Measurements from ENCODE around the gene FICD. TPM values are rescaled to one million over a fixed set of nuclear protein-coding genes. Genes with fewer than 3 reads are reported as not detected.

FICD gene
- total and polyA plus RNA-seq, 2 of the 13 experiments (the other 11 are each of a cell fraction or from before 2014, with no cell fraction given): 0.99 to 3.0 TPM

- Histone ChIP-seq H2AFZ (ENCODE audit: low read length) (no peak overlapping the region), H3K36me3 (replicated peaks in 1 of 2; ENCODE audit: control insufficient read depth in 1 of 2, insufficient read depth in 2 of 2, low read length in 2 of 2) (no peaks in the 10 kb centered on the region), H3K4me2 (ENCODE audit: low read depth, low read length) (no peak overlapping the region), H3K27me3 (ENCODE audit: control insufficient read depth in 1 of 2, insufficient read depth in 2 of 2, low read length in 2 of 2) (0 out of 5 replicates have a peak, but pooled peaks cover 1 to 6% of the 10 kb centered on the region in 2 experiments), H3K9me3 (ENCODE audit: low read length) (no peaks in the 10 kb centered on the region), H3K4me1 (ENCODE audit: insufficient read depth, low read length) (no peaks in the 10 kb centered on the region), H3K9ac (ENCODE audit: insufficient read depth, low read depth, low read length) (no peak overlapping the region), H3K27ac (ENCODE audit: extremely low read length, insufficient read depth, low read length) (no peak overlapping the region), H3K79me2 (ENCODE audit: insufficient read depth, low read length) (no peaks in the 10 kb centered on the region), H4K20me1 (ENCODE audit: insufficient read depth, low read length) (no peaks in the 10 kb centered on the region), H3K4me3 (replicated peaks in 1 of 3; ENCODE audit: insufficient read depth in 1 of 3, low read depth in 2 of 3, low read length in 3 of 3) (no peak overlapping the region)
- FAIRE-seq (no peak), DNase-seq (ENCODE audit: low spot score) (no peak), ATAC-seq (no peak)
- intact Hi-C loops (cut with micrococcal nuclease; ENCODE audit: unreplicated experiment): no loop called here
- CTCF ChIA-PET (ENCODE audit: low intra/inter-chr PET ratio, low total read pairs): no interaction called here
- BruUV-seq (replicated peaks): no TSS peak
- 29% methylated on average over 6 of the region's 6 CpGs for WGBS (ENCODE audit: low lambda C conversion rate)
- POLR2A ChIA-PET: no interaction called here
- TF ChIP-seq KLF16 (CRISPR knock-in tag; IDR thresholded peaks at IDR 0.05): no peak
- in situ Hi-C loops (cut with HindIII; ENCODE audit: extremely low pct_ligation_motif_present, low pct_unique_long_range_greater_than_20kb): no loop called here
These were observed 37.2 kb upstream of the FICD start for GRCh38 chr12:108477881-108478259.

GRCh38 chr12:108478611-108479206, 36.4 kb upstream of the FICD start:
- Histone ChIP-seq H3K79me2 (ENCODE audit: insufficient read depth, low read length) (no peaks in the 10 kb centered on the region), H4K20me1 (ENCODE audit: insufficient read depth, low read length) (no peaks in the 10 kb centered on the region), H3K4me3 (replicated peaks in 1 of 3; ENCODE audit: insufficient read depth in 1 of 3, low read depth in 2 of 3, low read length in 3 of 3) (no peak overlapping the region), H3K36me3 (replicated peaks in 1 of 2; ENCODE audit: control insufficient read depth in 1 of 2, insufficient read depth in 2 of 2, low read length in 2 of 2) (no peaks in the 10 kb centered on the region), H3K4me1 (ENCODE audit: insufficient read depth, low read length) (no peaks in the 10 kb centered on the region), H2AFZ (ENCODE audit: low read length) (no peak overlapping the region), H3K4me2 (ENCODE audit: low read depth, low read length) (no peak overlapping the region), H3K9ac (ENCODE audit: insufficient read depth, low read depth, low read length) (no peak overlapping the region), H3K27me3 (ENCODE audit: control insufficient read depth in 1 of 2, insufficient read depth in 2 of 2, low read length in 2 of 2) (0 out of 5 replicates have a peak, but pooled peaks cover 1 to 10% of the 10 kb centered on the region in 2 experiments), H3K9me3 (ENCODE audit: low read length) (no peaks in the 10 kb centered on the region), H3K27ac (ENCODE audit: extremely low read length, insufficient read depth, low read length) (no peak overlapping the region)
- BruUV-seq (replicated peaks): no TSS peak
- in situ Hi-C loops (cut with HindIII; ENCODE audit: extremely low pct_ligation_motif_present, low pct_unique_long_range_greater_than_20kb) (no loop called here), intact Hi-C loops (cut with micrococcal nuclease; ENCODE audit: unreplicated experiment) (no loop called here)
- no peak for FAIRE-seq
- WGBS (ENCODE audit: low lambda C conversion rate): 24% methylated on average over 8 of the region's 8 CpGs
- CTCF ChIA-PET (ENCODE audit: low intra/inter-chr PET ratio, low total read pairs): no interaction called here
- no peak for ATAC-seq
- DNase-seq (ENCODE audit: low spot score): no peak
- POLR2A ChIA-PET: no interaction called here
- TF ChIP-seq ZNF678 (CRISPR knock-in tag; IDR thresholded peaks at IDR 0.05): no peak
- TF ChIP-seq ZBTB26 (CRISPR knock-in tag; IDR thresholded peaks at IDR 0.05; ENCODE audit: borderline replicate concordance): no peak
- no peak for TF ChIP-seq ZNF556 (CRISPR knock-in tag; IDR thresholded peaks at IDR 0.05; ENCODE audit: borderline replicate concordance)
- TF ChIP-seq TP53 (CRISPR knock-in tag; conservative IDR thresholded peaks at IDR 0.05): no peak
- no peak for TF ChIP-seq PAX8 (CRISPR knock-in tag; IDR thresholded peaks at IDR 0.05; ENCODE audit: borderline replicate concordance)
- no peak for TF ChIP-seq MIER3 (CRISPR knock-in tag; IDR thresholded peaks at IDR 0.05; ENCODE audit: borderline replicate concordance)
- TF ChIP-seq PHF21A (CRISPR knock-in tag; IDR thresholded peaks at IDR 0.05): no peak
- TF ChIP-seq FOXO1 (CRISPR knock-in tag; IDR thresholded peaks at IDR 0.05): no peak
- TF ChIP-seq ARID3A (IDR thresholded peaks at IDR 0.05; ENCODE audit: low read depth, low read length): no peak
- no peak for TF ChIP-seq ZNF205 (CRISPR knock-in tag; IDR thresholded peaks at IDR 0.05)
- no peak for TF ChIP-seq CCAR2 (optimal IDR thresholded peaks at IDR 0.05; ENCODE audit: low read depth, low read length)
- TF ChIP-seq SETDB1 (CRISPR knock-in tag; IDR thresholded peaks at IDR 0.05; ENCODE audit: borderline replicate concordance): no peak
- TF ChIP-seq ZNF543 (CRISPR knock-in tag; IDR thresholded peaks at IDR 0.05): no peak
- TF ChIP-seq ZSCAN20 (CRISPR knock-in tag; IDR thresholded peaks at IDR 0.05; ENCODE audit: borderline replicate concordance): no peak
- no peak for TF ChIP-seq ERF (CRISPR knock-in tag; IDR thresholded peaks at IDR 0.05)
- TF ChIP-seq TBP (CRISPR knock-in tag; IDR thresholded peaks at IDR 0.05): no peak
- TF ChIP-seq ZSCAN25 (CRISPR knock-in tag; IDR thresholded peaks at IDR 0.05): no peak

All from HepG2 (cell line).